Measurements from ENCODE around the gene ATG13. TPM values are rescaled to one million over a fixed set of nuclear protein-coding genes. Genes with fewer than 3 reads are reported as not detected.
A peak's percentile ranks its signal among the peaks of the same experiment; 100 is the strongest.

Gene ATG13
- total RNA-seq, 2 donors from 2014 or later: 36.8 to 76.8 TPM

- Histone ChIP-seq H3K4me1 (peaks cover 19% of the 10 kb centered on the region), H3K27me3 (no peaks in the 10 kb centered on the region), H3K9me3 (no peaks in the 10 kb centered on the region), H3K27ac (no peak overlapping the region), H3K4me3 (no peak overlapping the region), H3K36me3 (replicated peaks in 1 of 2; ENCODE audit: insufficient read depth in 1 of 2, low read depth in 2 of 2) (peaks cover 0 to 10% of the 10 kb centered on the region in 2 donors)
- DNase-seq (no peak), ATAC-seq (no peak)
- TF ChIP-seq CTCF (IDR thresholded peaks at IDR 0.05): no peak
- TF ChIP-seq POLR2A (IDR thresholded peaks at IDR 0.05): no peak
- intact Hi-C loops (cut with DNase I): no loop called here
- WGBS, 2 donors: 86 to 92% methylated on average over 6 of the region's 6 CpGs
Measured at GRCh38 chr11:46694072-46694471, 76.7 kb downstream of the ATG13 start.

GRCh38 chr11:46694607-46695006, 77.3 kb downstream of the ATG13 start:
- WGBS, 2 donors: 85% methylated on average over 7 of the region's 7 CpGs; no CpG with 5 or more reads in 1 of the 2 donors
- H3K27me3 ChIP-seq: no peaks in the 10 kb centered on the region
- ATAC-seq: no peak
- no peaks in the 10 kb centered on the region for H3K9me3 ChIP-seq
- DNase-seq: no peak
- H3K4me1 ChIP-seq: peaks cover 24% of the 10 kb centered on the region
- no peak overlapping the region for H3K27ac ChIP-seq
- intact Hi-C loops (cut with DNase I): no loop called here
- no peak overlapping the region for H3K4me3 ChIP-seq
- H3K36me3 ChIP-seq (replicated peaks in 1 of 2; ENCODE audit: insufficient read depth in 1 of 2, low read depth in 2 of 2): peaks cover 0 to 10% of the 10 kb centered on the region in 2 donors
- no peak for TF ChIP-seq POLR2A (IDR thresholded peaks at IDR 0.05)
- no peak for TF ChIP-seq CTCF (IDR thresholded peaks at IDR 0.05)

- H3K9me3 ChIP-seq: no peaks in the 10 kb centered on the region
- intact Hi-C loops (cut with DNase I): no loop called here
- DNase-seq (no peak), ATAC-seq (no peak)
- WGBS, 2 donors: 88% methylated on average over 5 to 12 of the region's 12 CpGs
- H3K4me1 ChIP-seq: peaks cover 28% of the 10 kb centered on the region
- H3K4me3 ChIP-seq: no peak overlapping the region
- TF ChIP-seq POLR2A (IDR thresholded peaks at IDR 0.05) (no peak), CTCF (IDR thresholded peaks at IDR 0.05) (no peak)
- no peak overlapping the region for H3K27ac ChIP-seq
- no peaks in the 10 kb centered on the region for H3K27me3 ChIP-seq
- H3K36me3 ChIP-seq (replicated peaks in 1 of 2; ENCODE audit: insufficient read depth in 1 of 2, low read depth in 2 of 2): peaks cover 0 to 10% of the 10 kb centered on the region in 2 donors
Measured at GRCh38 chr11:46695345-46696211, 78.2 kb downstream of the ATG13 start.

- H3K27ac ChIP-seq: peak overlapping the region in 1 of 4 donors; percentile 13
- DNase-seq (peak in 2 of 4 donors; percentile 31 to 37), ATAC-seq (no peak)
- H3K4me1 ChIP-seq: peaks cover 28% of the 10 kb centered on the region
- TF ChIP-seq POLR2A (IDR thresholded peaks at IDR 0.05): no peak
- no peak for TF ChIP-seq CTCF (IDR thresholded peaks at IDR 0.05)
- intact Hi-C loops (cut with DNase I): no loop called here
- no peaks in the 10 kb centered on the region for H3K9me3 ChIP-seq
- H3K27me3 ChIP-seq: no peaks in the 10 kb centered on the region
- H3K36me3 ChIP-seq (replicated peaks in 1 of 2; ENCODE audit: insufficient read depth in 1 of 2, low read depth in 2 of 2): peaks cover 0 to 8% of the 10 kb centered on the region in 2 donors
- no peak overlapping the region for H3K4me3 ChIP-seq
- 62 to 74% methylated on average over 6 to 10 of the region's 11 CpGs for WGBS, 2 donors
Measured at GRCh38 chr11:46696212-46696558, 78.8 kb downstream of the ATG13 start.
